ACC112 (cell line): ENCODE results near the gene PNPLA7.

Experiments
- H2AFZ ChIP-seq: fragments of 200-600 bp; sonication (generic); one replicate; pipeline ENCODE4 v1.6.0; 2017; ENCODE audit warnings: antibody characterized with exemption, low read length; ENCODE audit not compliant: unreplicated experiment
- H3K27ac ChIP-seq: fragments of 200-600 bp; sonication (generic); 2 replicates; pipeline ENCODE4 v1.5.1; 2014; ENCODE audit warnings: low read depth, mild to moderate bottlenecking, antibody characterized with exemption, low read length, moderate library complexity
- H3K27me3 ChIP-seq: fragments of 200-600 bp; sonication (generic); 2 replicates; pipeline ENCODE4 v1.6.1; 2014; ENCODE audit warnings: mild to moderate bottlenecking, antibody characterized with exemption, low read length, moderate library complexity, mixed read lengths; ENCODE audit not compliant: insufficient read depth
- H3K36me3 ChIP-seq: fragments of 200-600 bp; sonication (generic); 2 replicates; pipeline ENCODE4 v1.6.1; 2016; ENCODE audit warnings: mild to moderate bottlenecking, antibody characterized with exemption, low read length, moderate library complexity, mixed read lengths; ENCODE audit not compliant: insufficient read depth
- H3K4me1 ChIP-seq: fragments of 200-600 bp; sonication (generic); one replicate; pipeline ENCODE4 v1.6.1; 2016; ENCODE audit warnings: low read length, mixed read lengths; ENCODE audit not compliant: insufficient read depth, unreplicated experiment, control insufficient read depth
- H3K4me3 ChIP-seq: fragments of 200-600 bp; sonication (generic); 2 replicates; pipeline ENCODE4 v1.5.1; 2014; ENCODE audit warnings: mild to moderate bottlenecking, low read depth, low read length
- H3K79me2 ChIP-seq: fragments of 200-600 bp; sonication (generic); one replicate; pipeline ENCODE4 v1.6.0; 2016; ENCODE audit warnings: low read length; ENCODE audit not compliant: control insufficient read depth, unreplicated experiment, insufficient read depth

PNPLA7 gene

GRCh38 chr9:137502008-137502911 lies 47.9 kb downstream of the PNPLA7 start:
- Histone ChIP-seq H3K79me2 (no peaks in the 10 kb centered on the region), H3K36me3 (no peaks in the 10 kb centered on the region), H2AFZ (no peak overlapping the region), H3K4me3 (no peak overlapping the region), H3K4me1 (no peaks in the 10 kb centered on the region), H3K27me3 (no peaks in the 10 kb centered on the region), H3K27ac (no peak overlapping the region)

- Histone ChIP-seq H3K36me3 (no peaks in the 10 kb centered on the region), H3K27ac (no peak overlapping the region), H3K79me2 (no peaks in the 10 kb centered on the region)
These were observed 48.7 kb downstream of the PNPLA7 start for GRCh38 chr9:137501457-137501856.

DNA sequence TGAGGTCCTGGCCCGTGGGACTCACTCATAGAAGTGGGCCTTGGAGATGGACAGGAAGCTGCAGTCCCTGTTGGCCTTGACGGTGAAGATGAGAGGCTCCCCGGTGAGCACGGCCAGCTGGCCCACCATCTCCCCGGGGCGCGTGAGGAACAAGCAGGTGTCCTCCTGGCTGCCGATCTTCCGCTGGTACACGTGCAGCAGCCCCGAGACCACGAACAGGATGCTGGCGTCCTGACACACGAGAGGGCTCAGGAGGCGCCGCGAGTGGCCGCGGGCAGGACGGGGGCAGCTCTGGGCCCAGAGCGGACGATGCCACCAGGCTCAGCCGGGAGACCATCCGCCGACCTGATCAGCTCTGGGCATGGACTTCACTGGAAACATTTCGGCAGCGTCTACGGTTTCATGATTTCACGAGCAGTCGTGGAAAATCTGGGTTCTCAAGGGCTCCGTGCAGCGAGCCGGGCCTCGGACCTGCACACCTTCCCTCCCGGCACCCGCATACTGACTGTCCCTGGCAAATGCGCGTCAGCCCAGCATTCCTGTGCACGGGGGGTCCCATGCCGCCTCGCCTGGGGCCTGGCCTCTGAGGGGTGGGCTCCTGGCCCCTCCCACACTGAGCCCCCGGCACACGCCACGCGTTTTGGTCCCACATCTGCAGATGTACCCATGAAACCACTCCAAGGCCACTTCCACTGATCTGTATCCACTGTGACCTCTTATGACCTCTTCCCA lies 49.4 kb downstream of the PNPLA7 start:
- Histone ChIP-seq H3K27ac (no peak overlapping the region), H3K27me3 (no peaks in the 10 kb centered on the region), H3K4me1 (no peaks in the 10 kb centered on the region), H2AFZ (no peak overlapping the region), H3K4me3 (no peak overlapping the region), H3K79me2 (no peaks in the 10 kb centered on the region), H3K36me3 (no peaks in the 10 kb centered on the region)

More at GRCh38 chr9:137501457-137501856, 48.7 kb downstream of the PNPLA7 start:
- H3K27me3 ChIP-seq, result no peaks in the 10 kb centered on the region
- no peak overlapping the region for H3K4me3 ChIP-seq
- H2AFZ ChIP-seq, result no peak overlapping the region
- H3K4me1 ChIP-seq, result no peaks in the 10 kb centered on the region

- Histone ChIP-seq H3K27me3 (no peaks in the 10 kb centered on the region), H3K79me2 (no peaks in the 10 kb centered on the region), H3K36me3 (no peaks in the 10 kb centered on the region), H3K27ac (no peak overlapping the region), H3K4me1 (no peaks in the 10 kb centered on the region), H3K4me3 (no peak overlapping the region), H2AFZ (no peak overlapping the region)
These were observed 50.1 kb downstream of the PNPLA7 start for GRCh38 chr9:137499858-137500661.

- no peaks in the 10 kb centered on the region for H3K4me1 ChIP-seq
- no peaks in the 10 kb centered on the region for H3K79me2 ChIP-seq
- H3K36me3 ChIP-seq, result no peaks in the 10 kb centered on the region
These were observed 50.8 kb downstream of the PNPLA7 start for GRCh38 chr9:137499416-137499815.

DNA sequence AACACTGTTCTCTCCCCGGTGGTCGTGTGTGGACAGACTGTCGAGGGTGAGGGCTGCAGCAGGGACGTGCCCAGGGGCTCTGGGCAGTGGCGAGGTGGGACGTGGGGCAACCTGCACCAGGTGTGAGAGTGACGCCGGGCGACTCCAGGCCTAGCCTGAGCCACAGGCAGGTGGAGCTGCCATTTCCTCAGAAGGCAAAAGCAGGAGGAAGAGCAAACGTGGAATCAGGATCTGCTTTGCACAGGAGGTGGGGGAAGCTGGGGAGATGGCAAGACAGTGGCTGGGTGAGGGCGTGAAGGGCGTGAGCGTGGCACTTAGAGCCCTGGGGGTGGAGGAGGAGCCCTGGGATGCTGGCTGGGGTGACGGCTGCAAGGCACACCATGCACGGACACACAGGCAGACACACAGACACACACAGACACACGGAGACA lies 51.5 kb downstream of the PNPLA7 start:
- Histone ChIP-seq H2AFZ (no peak overlapping the region), H3K4me1 (no peaks in the 10 kb centered on the region), H3K4me3 (no peak overlapping the region), H3K79me2 (no peaks in the 10 kb centered on the region), H3K27ac (no peak overlapping the region), H3K27me3 (no peaks in the 10 kb centered on the region), H3K36me3 (no peaks in the 10 kb centered on the region)

More at GRCh38 chr9:137499416-137499815, 50.8 kb downstream of the PNPLA7 start:
- H3K27me3 ChIP-seq, result no peaks in the 10 kb centered on the region
- no peak overlapping the region for H3K4me3 ChIP-seq
- no peak overlapping the region for H3K27ac ChIP-seq
- H2AFZ ChIP-seq, result no peak overlapping the region

DNA sequence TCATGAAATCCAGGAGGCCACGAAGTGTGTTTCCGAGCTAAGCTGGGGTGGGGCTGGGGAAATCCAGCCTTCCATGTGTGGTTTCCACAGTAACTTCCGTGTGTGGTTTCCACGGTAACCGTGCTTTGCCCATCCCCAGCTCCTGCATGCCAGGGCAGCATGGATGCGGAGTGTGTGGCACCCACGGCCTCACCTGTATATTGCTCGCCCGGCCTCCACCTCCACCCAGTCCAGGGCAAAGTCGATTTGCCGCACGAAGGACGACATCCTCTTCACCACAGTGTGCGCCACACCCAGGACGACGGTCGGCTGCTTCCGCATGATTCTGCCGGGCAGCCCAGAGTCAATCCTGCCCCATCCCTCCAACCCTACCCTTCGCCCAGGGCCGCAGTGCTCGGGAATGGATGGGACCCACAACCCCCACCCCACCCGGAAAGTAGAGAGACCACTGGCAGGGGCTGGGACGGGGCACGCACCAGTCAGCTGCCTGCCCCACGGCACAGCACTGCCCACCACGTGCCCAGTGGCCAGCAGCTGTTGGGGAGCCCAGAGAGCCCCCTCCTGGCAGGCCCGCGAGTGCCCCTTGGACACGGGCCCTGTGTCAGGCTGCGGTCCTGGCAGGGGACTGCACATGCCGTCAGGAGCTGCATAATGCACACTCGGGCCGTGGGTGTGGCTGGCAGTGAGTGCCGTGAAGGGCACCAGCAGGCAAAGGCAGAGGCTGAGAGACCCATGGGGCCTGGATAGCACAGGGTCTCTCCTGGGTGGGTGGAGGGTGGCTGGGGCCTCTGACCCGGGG lies 52.1 kb downstream of the PNPLA7 start:
- Histone ChIP-seq H3K36me3 (no peaks in the 10 kb centered on the region), H3K4me3 (no peak overlapping the region), H3K79me2 (no peaks in the 10 kb centered on the region), H3K27ac (no peak overlapping the region), H2AFZ (no peak overlapping the region), H3K4me1 (no peaks in the 10 kb centered on the region), H3K27me3 (no peaks in the 10 kb centered on the region)

DNA sequence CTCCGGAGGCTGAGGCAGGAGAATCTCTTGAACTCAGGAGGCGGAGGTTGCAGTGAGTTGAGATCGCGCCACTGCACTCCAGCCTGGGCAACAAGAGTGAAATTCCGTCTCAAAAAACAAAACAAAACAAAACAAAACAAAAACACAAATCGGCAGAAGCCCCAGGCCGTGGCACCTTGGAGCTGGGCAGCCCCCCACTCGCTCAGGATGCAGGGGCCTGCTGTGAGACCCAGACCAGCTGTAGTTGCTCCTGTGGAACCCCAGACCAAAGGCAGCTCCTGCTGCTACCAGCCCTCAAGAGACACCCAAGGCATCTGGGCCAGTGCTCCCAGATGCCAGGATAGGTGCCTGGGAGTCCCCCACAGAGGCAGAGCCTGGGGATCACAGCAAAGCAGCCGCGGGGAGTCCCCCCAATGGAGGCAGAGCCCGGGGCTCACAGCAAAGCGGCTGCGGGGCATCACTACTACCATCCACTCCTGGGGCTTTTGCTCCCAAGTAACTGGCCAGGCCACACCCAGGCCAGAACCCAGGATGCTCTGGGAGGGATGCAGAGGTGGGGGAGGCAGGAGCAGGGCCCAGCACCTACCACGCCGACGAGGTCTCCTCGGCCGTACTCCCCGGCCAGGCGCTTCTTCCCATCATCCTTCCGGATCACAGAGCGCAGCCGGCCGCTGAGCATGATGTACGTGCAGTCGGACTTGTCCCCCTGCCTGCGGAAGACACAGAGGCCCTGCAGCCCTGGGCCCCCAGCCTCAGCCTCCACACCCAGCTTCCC lies 53.4 kb downstream of the PNPLA7 start:
- no peaks in the 10 kb centered on the region for H3K4me1 ChIP-seq
- no peaks in the 10 kb centered on the region for H3K27me3 ChIP-seq
- no peaks in the 10 kb centered on the region for H3K36me3 ChIP-seq
- no peaks in the 10 kb centered on the region for H3K79me2 ChIP-seq
- H3K4me3 ChIP-seq, result no peak overlapping the region
- H3K27ac ChIP-seq, result no peak overlapping the region
- no peak overlapping the region for H2AFZ ChIP-seq

DNA sequence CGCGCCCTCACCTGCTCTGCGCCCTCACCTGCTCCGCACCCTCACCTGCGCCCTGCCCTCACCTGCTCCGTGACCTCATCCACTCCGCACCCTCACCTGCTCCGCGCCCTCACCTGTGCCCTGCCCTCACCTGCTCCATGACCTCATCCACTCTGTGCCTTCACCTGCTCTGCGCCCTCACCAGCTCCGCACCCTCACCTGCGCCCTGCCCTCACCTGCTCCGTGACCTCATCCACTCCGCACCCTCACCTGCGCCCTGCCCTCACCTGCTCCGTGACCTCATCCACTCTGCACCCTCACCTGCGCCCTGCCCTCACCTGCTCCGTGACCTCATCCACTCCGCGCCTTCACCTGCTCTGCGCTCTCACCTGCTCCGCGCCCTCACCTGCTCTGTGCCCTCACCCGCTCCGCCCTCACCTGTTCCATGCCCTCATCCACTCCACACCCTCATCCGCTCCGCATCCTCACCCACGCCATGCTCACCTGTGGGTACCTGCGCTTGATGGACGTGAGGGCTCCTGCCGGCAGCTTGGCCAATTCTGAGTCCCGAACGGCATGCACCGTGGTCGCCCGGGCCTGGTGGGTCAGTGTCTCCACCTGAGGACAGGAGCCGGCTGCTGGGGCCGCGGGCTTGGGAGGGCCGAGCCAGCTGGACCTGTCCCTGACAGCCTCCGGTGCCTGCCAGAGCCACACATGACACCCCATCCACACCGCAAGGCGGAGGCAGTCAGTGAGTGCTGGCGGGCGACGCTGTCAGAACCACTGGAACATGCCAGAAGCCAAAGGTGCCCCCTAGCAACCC lies 55.5 kb downstream of the PNPLA7 start:
- Histone ChIP-seq H3K4me3 (no peak overlapping the region), H3K27ac (no peak overlapping the region), H3K4me1 (no peaks in the 10 kb centered on the region), H3K27me3 (no peaks in the 10 kb centered on the region), H3K79me2 (no peaks in the 10 kb centered on the region), H3K36me3 (no peaks in the 10 kb centered on the region), H2AFZ (no peak overlapping the region)
